SU-DHL-6 (cell line): ENCODE data around the gene RUNX1.

ENCODE experiments used
- H2AFZ ChIP-seq: fragments of 200-600 bp; sonication (generic); 2 replicates; pipeline ENCODE4 v1.6.1; 2014; ENCODE audit warnings: low read depth, mild to moderate bottlenecking, moderate library complexity, mixed read lengths, antibody characterized with exemption, low read length; ENCODE audit not compliant: severe bottlenecking
- H3F3A ChIP-seq: fragments of 200-600 bp; shearing (Covaris generic); 2 replicates; pipeline ENCODE4 v1.6.0; 2016; ENCODE audit warnings: antibody characterized with exemption, mild to moderate bottlenecking; ENCODE audit not compliant: insufficient read depth
- H3K27ac ChIP-seq: fragments of 200-600 bp; sonication (generic); 2 replicates; pipeline ENCODE4 v1.5.1; 2016; ENCODE audit warnings: low read depth, mild to moderate bottlenecking, low read length, moderate library complexity, mixed read lengths
- H3K27me3 ChIP-seq: fragments of 200-600 bp; sonication (generic), shearing (Covaris generic); 2 replicates; pipeline ENCODE4 v1.6.0; 2014; ENCODE audit warnings: mild to moderate bottlenecking, low read length
- H3K36me3 ChIP-seq: fragments of 200-600 bp; sonication (generic); 2 replicates; pipeline ENCODE4 v1.6.1; 2014; ENCODE audit warnings: mild to moderate bottlenecking, low read length, mixed read lengths
- H3K4me2 ChIP-seq: fragments of 300-600, 200-600 bp; shearing (Covaris generic), sonication (generic); 2 replicates; pipeline ENCODE4 v1.6.0; 2014; ENCODE audit warnings: low read length, low read depth, mild to moderate bottlenecking; ENCODE audit not compliant: poor library complexity, severe bottlenecking
- H3K4me3 ChIP-seq: fragments of 200-600 bp; sonication (generic); 2 replicates; pipeline ENCODE4 v1.5.1; 2014; ENCODE audit warnings: antibody characterized with exemption, low read length, mild to moderate bottlenecking, mixed read lengths; ENCODE audit not compliant: insufficient read depth, poor library complexity, severe bottlenecking
- H3K79me2 ChIP-seq: fragments of 200-600 bp; sonication (generic); 2 replicates; pipeline ENCODE4 v1.6.1; 2014; ENCODE audit warnings: mild to moderate bottlenecking, low read length, moderate library complexity; ENCODE audit not compliant: insufficient read depth
- H3K9ac ChIP-seq: fragments of 200-600 bp; sonication (generic); 2 replicates; pipeline ENCODE4 v1.7.0; 2014; ENCODE audit warnings: mild to moderate bottlenecking, low read length
- H3K9me2 ChIP-seq: fragments of 200-600 bp; sonication (generic); replicated peaks from 2 replicates; pipeline ENCODE4 v1.6.1; 2014; ENCODE audit warnings: low read length; ENCODE audit not compliant: insufficient read depth
- H3K9me3 ChIP-seq: fragments of 200-600 bp; sonication (generic); 2 replicates; pipeline ENCODE4 v1.6.1; 2014; ENCODE audit warnings: low read length, mixed read lengths; ENCODE audit not compliant: insufficient read depth
- H4K20me1 ChIP-seq: fragments of 200-600 bp; sonication (generic); 2 replicates; pipeline ENCODE4 v1.6.1; 2014; ENCODE audit warnings: low read depth, mild to moderate bottlenecking, antibody characterized with exemption, low read length, moderate library complexity, mixed read lengths
- EZH2phosphoT487 ChIP-seq: fragments of 200-600 bp; sonication (generic), shearing (Covaris generic); conservative IDR thresholded peaks from 2 replicates; pipeline ENCODE4 v1.6.1; 2018; ENCODE audit warnings: mild to moderate bottlenecking, antibody characterized with exemption, low read length, moderate library complexity, mixed read lengths
- TF ChIP-seq, protein P1 (sequence below): fragments of 200-600 bp; sonication (generic); IDR thresholded peaks from one replicate; pipeline ENCODE4 v1.5.1; 2017; ENCODE audit warnings: antibody characterized with exemption, mild to moderate bottlenecking, low read length, moderate library complexity; ENCODE audit not compliant: insufficient read depth, poor library complexity, severe bottlenecking

RUNX1 gene

DNA sequence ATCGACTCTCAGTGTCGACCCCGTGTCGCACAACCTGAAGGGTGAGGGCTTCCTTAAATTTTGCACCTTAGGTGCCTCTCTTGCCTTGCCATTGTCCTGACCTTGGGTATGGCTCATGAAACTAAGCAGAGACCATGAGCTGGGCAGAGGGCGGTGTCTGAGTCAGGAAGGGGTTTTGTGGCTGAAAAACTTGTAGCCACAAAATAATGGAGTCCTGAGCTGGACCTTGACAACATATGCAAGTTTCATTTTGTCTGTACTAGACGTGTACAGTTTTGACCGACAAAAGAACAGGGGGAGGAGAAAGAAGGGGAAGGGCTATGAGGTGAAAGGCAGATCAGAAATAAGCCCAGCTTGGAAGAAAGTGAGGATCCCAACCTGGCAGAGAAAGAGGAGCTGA is 8.3 kb upstream of the RUNX1 start:
- no peaks in the 10 kb centered on the region for H3K36me3 ChIP-seq
- no peaks in the 10 kb centered on the region for H3K9me3 ChIP-seq
- H3K4me2 ChIP-seq = no peak overlapping the region

DNA sequence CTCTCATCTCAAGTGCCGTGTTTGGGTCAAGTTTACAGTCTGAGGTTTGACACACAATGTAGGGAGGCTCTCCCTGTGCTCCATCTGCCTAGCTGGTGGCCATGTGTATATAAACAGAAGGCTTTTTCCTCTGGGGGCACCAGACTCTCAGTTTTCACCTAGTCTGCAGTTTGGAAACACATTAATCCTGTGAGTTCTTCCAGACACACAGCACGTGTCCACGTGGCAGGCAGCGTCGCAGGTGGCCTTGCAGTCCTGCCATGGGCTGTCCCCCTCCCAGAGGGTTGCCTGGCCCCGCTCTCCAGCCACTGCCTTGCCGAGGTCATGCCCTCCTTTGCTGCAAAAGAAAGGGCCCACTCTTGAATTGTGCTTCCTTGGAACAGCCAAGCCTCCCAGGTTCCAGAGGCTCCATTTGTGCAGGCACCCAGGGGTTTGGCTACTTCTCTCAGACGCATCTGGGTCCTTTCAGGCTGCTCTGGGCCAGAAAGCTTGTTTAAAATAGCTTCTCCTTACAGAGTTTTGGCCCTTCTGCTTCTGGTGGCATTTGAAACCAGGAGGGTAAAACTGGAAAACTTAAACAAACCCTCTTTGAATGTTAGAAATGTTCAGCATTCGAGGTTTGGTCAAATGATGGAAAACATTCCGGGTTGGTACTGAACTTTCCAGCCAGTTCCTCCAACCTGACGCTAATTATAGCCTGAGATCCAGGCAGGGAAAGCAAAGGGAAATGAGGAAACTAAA is 4.4 kb upstream of the RUNX1 start:
- Histone ChIP-seq H3K4me3 (no peak overlapping the region), H4K20me1 (no peaks in the 10 kb centered on the region), H3K27me3 (no peaks in the 10 kb centered on the region), H3K27ac (no peak overlapping the region), H3K9me2 (no peaks in the 10 kb centered on the region), H3K9ac (no peak overlapping the region), H2AFZ (no peak overlapping the region), H3K36me3 (no peaks in the 10 kb centered on the region), H3K79me2 (peaks cover 3% of the 10 kb centered on the region; the same call in 1 of the 2 replicates), H3F3A (peaks cover 27% of the 10 kb centered on the region), H3K4me2 (no peak overlapping the region), H3K9me3 (no peaks in the 10 kb centered on the region)
- TF ChIP-seq EZH2phosphoT487 = no peak
- TF ChIP-seq, protein P1, sequence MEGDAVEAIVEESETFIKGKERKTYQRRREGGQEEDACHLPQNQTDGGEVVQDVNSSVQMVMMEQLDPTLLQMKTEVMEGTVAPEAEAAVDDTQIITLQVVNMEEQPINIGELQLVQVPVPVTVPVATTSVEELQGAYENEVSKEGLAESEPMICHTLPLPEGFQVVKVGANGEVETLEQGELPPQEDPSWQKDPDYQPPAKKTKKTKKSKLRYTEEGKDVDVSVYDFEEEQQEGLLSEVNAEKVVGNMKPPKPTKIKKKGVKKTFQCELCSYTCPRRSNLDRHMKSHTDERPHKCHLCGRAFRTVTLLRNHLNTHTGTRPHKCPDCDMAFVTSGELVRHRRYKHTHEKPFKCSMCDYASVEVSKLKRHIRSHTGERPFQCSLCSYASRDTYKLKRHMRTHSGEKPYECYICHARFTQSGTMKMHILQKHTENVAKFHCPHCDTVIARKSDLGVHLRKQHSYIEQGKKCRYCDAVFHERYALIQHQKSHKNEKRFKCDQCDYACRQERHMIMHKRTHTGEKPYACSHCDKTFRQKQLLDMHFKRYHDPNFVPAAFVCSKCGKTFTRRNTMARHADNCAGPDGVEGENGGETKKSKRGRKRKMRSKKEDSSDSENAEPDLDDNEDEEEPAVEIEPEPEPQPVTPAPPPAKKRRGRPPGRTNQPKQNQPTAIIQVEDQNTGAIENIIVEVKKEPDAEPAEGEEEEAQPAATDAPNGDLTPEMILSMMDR = no peak

More for the DNA sequence above, 8.3 kb upstream of the RUNX1 start:
- Histone ChIP-seq H2AFZ (no peak overlapping the region), H4K20me1 (no peaks in the 10 kb centered on the region), H3K27ac (no peak overlapping the region), H3K9me2 (no peaks in the 10 kb centered on the region), H3F3A (no peaks in the 10 kb centered on the region), H3K9ac (no peak overlapping the region), H3K4me3 (no peak overlapping the region), H3K79me2 (no peaks in the 10 kb centered on the region), H3K27me3 (no peaks in the 10 kb centered on the region)
- TF ChIP-seq, protein P1 = no peak
- TF ChIP-seq EZH2phosphoT487 = no peak

DNA sequence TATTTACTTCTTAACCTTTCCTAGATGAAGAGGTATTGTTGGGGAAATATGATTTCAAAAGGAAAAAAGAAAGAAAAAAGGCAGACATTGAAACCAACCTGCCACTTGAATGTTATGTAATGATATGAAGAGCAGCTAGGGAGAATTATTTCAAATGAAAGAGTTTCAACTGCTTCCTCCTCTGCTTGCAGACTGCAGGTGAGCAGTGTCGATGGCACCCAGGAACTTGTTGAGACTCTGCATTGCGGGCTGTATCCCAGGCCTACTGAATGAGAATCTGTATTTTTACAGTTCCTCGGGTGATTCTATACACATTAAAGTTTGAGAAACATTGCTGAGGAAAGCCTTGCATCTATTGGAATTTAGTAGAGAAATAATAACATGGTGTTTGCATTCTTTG is 3.7 kb upstream of the RUNX1 start:
- H3K9ac ChIP-seq = no peak overlapping the region
- no peak overlapping the region for H2AFZ ChIP-seq
- no peak overlapping the region for H3K27ac ChIP-seq
- no peaks in the 10 kb centered on the region for H3K27me3 ChIP-seq
- H3K79me2 ChIP-seq = peaks cover 10% of the 10 kb centered on the region
- TF ChIP-seq EZH2phosphoT487 = no peak
- TF ChIP-seq, protein P1 = no peak
- no peaks in the 10 kb centered on the region for H3K9me3 ChIP-seq
- no peaks in the 10 kb centered on the region for H4K20me1 ChIP-seq
- no peaks in the 10 kb centered on the region for H3K36me3 ChIP-seq
- H3K9me2 ChIP-seq = no peaks in the 10 kb centered on the region
- no peak overlapping the region for H3K4me2 ChIP-seq
- H3K4me3 ChIP-seq = no peak overlapping the region
- H3F3A ChIP-seq = peaks cover 31% of the 10 kb centered on the region
